ENCODE measurements around the gene HMCN2.

The HMCN2 gene

GRCh38 chr9:130242270-130243014, 23.1 kb upstream of the HMCN2 start:
- no peak for DNase-seq (ENCODE audit: low read depth, low spot score)
- no peak overlapping the region for H3K4me3 ChIP-seq
- no peak overlapping the region for H3K9ac ChIP-seq (ENCODE audit: insufficient read length)
- no peaks in the 10 kb centered on the region for H3K36me3 ChIP-seq (ENCODE audit: insufficient read depth, low read length)
- no peaks in the 10 kb centered on the region for H3K9me3 ChIP-seq (ENCODE audit: low read depth, low read length)
- TF ChIP-seq FOXP2 (optimal IDR thresholded peaks at IDR 0.05; ENCODE audit: control extremely low read depth, extremely low read length, insufficient read depth) = no peak
- TF ChIP-seq POLR2AphosphoS5 (IDR thresholded peaks at IDR 0.05; ENCODE audit: borderline replicate concordance, low read depth, low read length) = no peak
- TF ChIP-seq EZH2 (IDR thresholded peaks at IDR 0.05) = no peak
- H3K27ac ChIP-seq = no peak overlapping the region

GRCh38 chr9:130243015-130243881, 22.3 kb upstream of the HMCN2 start:
- Histone ChIP-seq H3K4me3 (peak overlapping the region; percentile 1; the same call in 1 of the 2 replicates), H3K9ac (ENCODE audit: insufficient read length) (no peak overlapping the region), H3K36me3 (ENCODE audit: insufficient read depth, low read length) (no peaks in the 10 kb centered on the region), H3K9me3 (ENCODE audit: low read depth, low read length) (no peaks in the 10 kb centered on the region), H3K27ac (no peak overlapping the region)
- DNase-seq (ENCODE audit: low read depth, low spot score) = no peak
- no peak for TF ChIP-seq EZH2 (IDR thresholded peaks at IDR 0.05)
- TF ChIP-seq POLR2AphosphoS5 (IDR thresholded peaks at IDR 0.05; ENCODE audit: borderline replicate concordance, low read depth, low read length) = no peak
- TF ChIP-seq FOXP2 (optimal IDR thresholded peaks at IDR 0.05; ENCODE audit: control extremely low read depth, extremely low read length, insufficient read depth) = no peak

- no peak overlapping the region for H3K27ac ChIP-seq
- no peak for DNase-seq (ENCODE audit: low read depth, low spot score)
These were observed 21.7 kb upstream of the HMCN2 start for GRCh38 chr9:130243882-130244170.

DNA sequence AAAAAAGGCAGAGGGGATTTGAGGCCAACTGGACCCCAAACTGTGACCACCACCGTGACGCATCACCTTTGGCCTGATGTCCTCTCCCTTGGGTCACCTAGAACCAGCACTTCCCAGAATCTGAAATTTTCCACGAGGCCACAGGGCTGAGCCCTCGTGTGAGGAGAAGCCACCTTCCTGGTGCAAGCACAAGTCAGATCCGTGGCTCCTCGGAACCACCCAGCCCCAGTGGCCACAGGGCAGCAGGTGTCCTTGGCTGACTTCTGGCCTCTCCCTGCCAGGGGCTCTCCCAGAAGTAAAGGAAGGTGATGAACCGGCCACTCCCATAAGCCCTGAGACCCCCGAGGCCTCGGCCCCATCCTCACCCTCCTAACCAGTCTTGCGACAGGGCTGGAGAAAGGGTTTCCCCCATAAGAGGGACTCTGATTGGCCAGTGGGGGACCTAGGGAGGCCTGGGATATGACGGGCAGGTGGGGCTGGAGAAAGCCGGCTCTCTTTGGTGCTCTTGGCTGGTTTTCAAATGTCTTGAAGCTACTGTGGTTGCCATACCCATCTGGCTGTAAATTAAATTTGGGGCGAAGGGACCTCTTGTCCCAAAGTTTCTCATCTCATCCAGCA, 20.9 kb upstream of the HMCN2 start:
- Histone ChIP-seq H3K27ac (no peak overlapping the region), H3K9ac (ENCODE audit: insufficient read length) (no peak overlapping the region), H3K4me3 (no peak overlapping the region), H3K36me3 (ENCODE audit: insufficient read depth, low read length) (no peaks in the 10 kb centered on the region), H3K9me3 (ENCODE audit: low read depth, low read length) (no peaks in the 10 kb centered on the region)
- DNase-seq (ENCODE audit: low read depth, low spot score) = no peak
- TF ChIP-seq FOXP2 (optimal IDR thresholded peaks at IDR 0.05; ENCODE audit: control extremely low read depth, extremely low read length, insufficient read depth) = no peak
- no peak for TF ChIP-seq POLR2AphosphoS5 (IDR thresholded peaks at IDR 0.05; ENCODE audit: borderline replicate concordance, low read depth, low read length)
- TF ChIP-seq EZH2 (IDR thresholded peaks at IDR 0.05) = no peak

More at GRCh38 chr9:130243882-130244170, 21.7 kb upstream of the HMCN2 start:
- no peak for TF ChIP-seq FOXP2 (optimal IDR thresholded peaks at IDR 0.05; ENCODE audit: control extremely low read depth, extremely low read length, insufficient read depth)
- TF ChIP-seq EZH2 (IDR thresholded peaks at IDR 0.05) = no peak
- TF ChIP-seq POLR2AphosphoS5 (IDR thresholded peaks at IDR 0.05; ENCODE audit: borderline replicate concordance, low read depth, low read length) = no peak
- Histone ChIP-seq H3K36me3 (ENCODE audit: insufficient read depth, low read length) (no peaks in the 10 kb centered on the region), H3K4me3 (no peak overlapping the region), H3K9ac (ENCODE audit: insufficient read length) (no peak overlapping the region), H3K9me3 (ENCODE audit: low read depth, low read length) (no peaks in the 10 kb centered on the region)

- Histone ChIP-seq H3K4me3 (no peak overlapping the region), H3K9me3 (ENCODE audit: low read depth, low read length) (no peaks in the 10 kb centered on the region), H3K27ac (no peak overlapping the region), H3K36me3 (ENCODE audit: insufficient read depth, low read length) (no peaks in the 10 kb centered on the region), H3K9ac (ENCODE audit: insufficient read length) (no peak overlapping the region)
- TF ChIP-seq POLR2AphosphoS5 (IDR thresholded peaks at IDR 0.05; ENCODE audit: borderline replicate concordance, low read depth, low read length) (no peak), EZH2 (IDR thresholded peaks at IDR 0.05) (no peak), FOXP2 (optimal IDR thresholded peaks at IDR 0.05; ENCODE audit: control extremely low read depth, extremely low read length, insufficient read depth) (no peak)
- no peak for DNase-seq (ENCODE audit: low read depth, low spot score)
These were observed 20.1 kb upstream of the HMCN2 start for GRCh38 chr9:130245474-130245873.

GRCh38 chr9:130246126-130246525, 19.4 kb upstream of the HMCN2 start:
- no peak for DNase-seq (ENCODE audit: low read depth, low spot score)
- Histone ChIP-seq H3K9ac (ENCODE audit: insufficient read length) (no peak overlapping the region), H3K27ac (no peak overlapping the region), H3K36me3 (ENCODE audit: insufficient read depth, low read length) (no peaks in the 10 kb centered on the region), H3K4me3 (no peak overlapping the region), H3K9me3 (ENCODE audit: low read depth, low read length) (no peaks in the 10 kb centered on the region)
- TF ChIP-seq POLR2AphosphoS5 (IDR thresholded peaks at IDR 0.05; ENCODE audit: borderline replicate concordance, low read depth, low read length) (no peak), EZH2 (IDR thresholded peaks at IDR 0.05) (no peak), FOXP2 (optimal IDR thresholded peaks at IDR 0.05; ENCODE audit: control extremely low read depth, extremely low read length, insufficient read depth) (no peak)

DNA sequence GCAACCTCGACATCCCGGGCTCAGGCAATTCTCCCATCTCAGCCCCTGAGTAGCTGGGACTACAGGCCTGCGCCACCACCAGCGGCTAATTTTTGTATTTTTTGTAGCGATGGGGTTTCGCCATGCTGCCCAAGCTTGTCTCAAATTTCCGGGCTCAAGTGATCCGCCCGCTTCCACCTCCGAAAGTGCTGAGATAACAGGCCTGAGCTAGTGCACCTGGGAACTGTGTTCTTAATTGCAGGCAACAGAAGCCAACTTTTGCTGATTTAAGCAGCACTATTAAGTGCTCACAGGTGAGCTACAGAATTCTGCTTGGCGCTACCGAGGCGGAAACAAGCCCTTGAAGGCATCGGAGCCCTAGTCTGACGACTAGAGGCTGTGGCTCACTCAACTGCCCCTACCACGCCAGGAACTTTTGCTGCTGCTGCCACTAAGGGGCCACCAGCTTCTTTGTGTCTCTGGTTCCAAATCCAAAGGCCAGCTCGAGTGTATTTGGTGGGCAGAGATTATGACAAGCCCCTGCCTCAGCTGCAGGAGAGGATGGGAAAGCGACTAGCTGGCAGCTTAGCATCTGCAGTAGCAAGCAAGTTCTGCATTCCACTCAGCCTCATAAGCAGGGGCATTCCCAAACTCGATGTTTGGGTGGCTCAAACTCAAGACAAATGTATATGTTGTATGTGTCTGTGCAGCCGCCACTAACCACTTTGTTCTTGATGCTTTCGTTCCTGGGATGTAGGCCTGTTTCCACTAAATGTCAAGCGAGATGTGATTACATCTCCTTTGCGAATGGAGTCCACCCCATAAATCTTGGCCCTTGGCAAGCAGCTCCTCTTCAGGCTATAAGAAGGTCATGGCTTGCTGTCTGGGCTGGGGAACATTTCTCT, 10.6 kb upstream of the HMCN2 start:
- no peak for DNase-seq (ENCODE audit: low read depth, low spot score)
- TF ChIP-seq EZH2 (IDR thresholded peaks at IDR 0.05) = no peak
- no peak for TF ChIP-seq POLR2AphosphoS5 (IDR thresholded peaks at IDR 0.05; ENCODE audit: borderline replicate concordance, low read depth, low read length)
- TF ChIP-seq FOXP2 (optimal IDR thresholded peaks at IDR 0.05; ENCODE audit: control extremely low read depth, extremely low read length, insufficient read depth) = no peak
- Histone ChIP-seq H3K36me3 (ENCODE audit: insufficient read depth, low read length) (no peaks in the 10 kb centered on the region), H3K27ac (no peak overlapping the region), H3K4me3 (no peak overlapping the region), H3K9me3 (ENCODE audit: low read depth, low read length) (no peaks in the 10 kb centered on the region), H3K9ac (ENCODE audit: insufficient read length) (no peak overlapping the region)
